Stimulated activated naive CD8-positive, alpha-beta T cell treated with anti-CD3 and anti-CD28 coated beads, Interleukin-15, Interleukin-2, amounts not matched to agents 100 ng/mL and 50 ng/mL, for 24 hours (primary cell): ENCODE data around the gene PNLIPRP2.

Experiments used
- H3K27ac Mint-ChIP-seq: one replicate; pipeline ENCODE4 v1.8.0; 2021; ENCODE audit warnings: mild to moderate bottlenecking, mixed read lengths
- H3K27me3 Mint-ChIP-seq: one replicate; pipeline ENCODE4 v1.8.0; 2021; ENCODE audit warnings: mixed read lengths
- H3K36me3 Mint-ChIP-seq: one replicate; pipeline ENCODE4 v1.8.0; 2021; ENCODE audit warnings: low read depth, mixed read lengths
- H3K4me1 Mint-ChIP-seq: one replicate; pipeline ENCODE4 v1.8.0; 2021; ENCODE audit warnings: low read depth, mixed read lengths
- H3K4me3 Mint-ChIP-seq: one replicate; pipeline ENCODE4 v1.8.0; 2021; ENCODE audit warnings: mild to moderate bottlenecking, mixed read lengths
- H3K9me3 Mint-ChIP-seq: one replicate; pipeline ENCODE4 v1.8.0; 2021; ENCODE audit warnings: mixed read lengths

PNLIPRP2 gene

GRCh38 chr10:116674901-116675423, 54.2 kb downstream of the PNLIPRP2 start:
- Mint-ChIP-seq H3K36me3 (no peaks in the 10 kb centered on the region), H3K27me3 (peaks cover 16% of the 10 kb centered on the region), H3K4me3 (no peak overlapping the region), H3K27ac (no peak overlapping the region), H3K4me1 (no peaks in the 10 kb centered on the region), H3K9me3 (no peaks in the 10 kb centered on the region)

- Mint-ChIP-seq H3K27ac (no peak overlapping the region), H3K4me1 (no peaks in the 10 kb centered on the region), H3K36me3 (no peaks in the 10 kb centered on the region), H3K9me3 (no peaks in the 10 kb centered on the region), H3K27me3 (peaks cover 8% of the 10 kb centered on the region), H3K4me3 (no peak overlapping the region)
Observed at GRCh38 chr10:116676118-116676517, 55.4 kb downstream of the PNLIPRP2 start.

- Mint-ChIP-seq H3K4me3 (no peak overlapping the region), H3K27ac (no peak overlapping the region), H3K9me3 (no peaks in the 10 kb centered on the region), H3K36me3 (no peaks in the 10 kb centered on the region), H3K27me3 (peaks cover 3% of the 10 kb centered on the region), H3K4me1 (no peaks in the 10 kb centered on the region)
Observed at GRCh38 chr10:116676633-116677032, 55.9 kb downstream of the PNLIPRP2 start.

GRCh38 chr10:116679351-116679750, 58.6 kb downstream of the PNLIPRP2 start:
- no peak overlapping the region for H3K4me3 Mint-ChIP-seq
- no peaks in the 10 kb centered on the region for H3K36me3 Mint-ChIP-seq
- H3K9me3 Mint-ChIP-seq, result no peaks in the 10 kb centered on the region
- H3K27ac Mint-ChIP-seq, result no peak overlapping the region
- H3K4me1 Mint-ChIP-seq, result peaks cover 3% of the 10 kb centered on the region
- no peaks in the 10 kb centered on the region for H3K27me3 Mint-ChIP-seq

- Mint-ChIP-seq H3K4me3 (no peak overlapping the region), H3K9me3 (no peaks in the 10 kb centered on the region), H3K27ac (no peak overlapping the region), H3K4me1 (peaks cover 3% of the 10 kb centered on the region), H3K36me3 (no peaks in the 10 kb centered on the region), H3K27me3 (peaks cover 6% of the 10 kb centered on the region)
Observed at GRCh38 chr10:116683166-116683565, 62.4 kb downstream of the PNLIPRP2 start.

GRCh38 chr10:116683821-116684220, 63.1 kb downstream of the PNLIPRP2 start:
- H3K36me3 Mint-ChIP-seq, result no peaks in the 10 kb centered on the region
- no peaks in the 10 kb centered on the region for H3K9me3 Mint-ChIP-seq

GRCh38 chr10:116684781-116685180, 64.0 kb downstream of the PNLIPRP2 start:
- Mint-ChIP-seq H3K4me1 (peaks cover 3% of the 10 kb centered on the region), H3K36me3 (no peaks in the 10 kb centered on the region), H3K4me3 (no peak overlapping the region), H3K27ac (no peak overlapping the region), H3K27me3 (peaks cover 15% of the 10 kb centered on the region), H3K9me3 (no peaks in the 10 kb centered on the region)

More at GRCh38 chr10:116683821-116684220, 63.1 kb downstream of the PNLIPRP2 start:
- Mint-ChIP-seq H3K27me3 (peaks cover 12% of the 10 kb centered on the region), H3K4me3 (no peak overlapping the region), H3K27ac (no peak overlapping the region), H3K4me1 (peaks cover 3% of the 10 kb centered on the region)

- Mint-ChIP-seq H3K4me1 (peaks cover 3% of the 10 kb centered on the region), H3K36me3 (no peaks in the 10 kb centered on the region), H3K4me3 (no peak overlapping the region), H3K27me3 (peaks cover 24% of the 10 kb centered on the region), H3K27ac (no peak overlapping the region), H3K9me3 (no peaks in the 10 kb centered on the region)
Observed at GRCh38 chr10:116685807-116686206, 65.1 kb downstream of the PNLIPRP2 start.

GRCh38 chr10:116686632-116687031, 65.9 kb downstream of the PNLIPRP2 start:
- Mint-ChIP-seq H3K4me3 (no peak overlapping the region), H3K27ac (no peak overlapping the region), H3K4me1 (peaks cover 3% of the 10 kb centered on the region), H3K36me3 (no peaks in the 10 kb centered on the region), H3K27me3 (peaks cover 29% of the 10 kb centered on the region), H3K9me3 (no peaks in the 10 kb centered on the region)

- H3K4me1 Mint-ChIP-seq, result no peaks in the 10 kb centered on the region
- H3K36me3 Mint-ChIP-seq, result no peaks in the 10 kb centered on the region
- peaks cover 35% of the 10 kb centered on the region for H3K27me3 Mint-ChIP-seq
- no peak overlapping the region for H3K27ac Mint-ChIP-seq
- no peaks in the 10 kb centered on the region for H3K9me3 Mint-ChIP-seq
- H3K4me3 Mint-ChIP-seq, result no peak overlapping the region
Observed at GRCh38 chr10:116687633-116688032, 66.9 kb downstream of the PNLIPRP2 start.

- H3K36me3 Mint-ChIP-seq, result no peaks in the 10 kb centered on the region
- peaks cover 35% of the 10 kb centered on the region for H3K27me3 Mint-ChIP-seq
- H3K4me3 Mint-ChIP-seq, result no peak overlapping the region
- H3K4me1 Mint-ChIP-seq, result no peaks in the 10 kb centered on the region
- H3K27ac Mint-ChIP-seq, result no peak overlapping the region
- no peaks in the 10 kb centered on the region for H3K9me3 Mint-ChIP-seq
Observed at GRCh38 chr10:116688241-116688711, 67.5 kb downstream of the PNLIPRP2 start.

- Mint-ChIP-seq H3K4me1 (no peaks in the 10 kb centered on the region), H3K27me3 (peaks cover 35% of the 10 kb centered on the region), H3K9me3 (no peaks in the 10 kb centered on the region), H3K4me3 (no peak overlapping the region), H3K27ac (no peak overlapping the region), H3K36me3 (no peaks in the 10 kb centered on the region)
Observed at GRCh38 chr10:116688741-116689495, 68.2 kb downstream of the PNLIPRP2 start.

GRCh38 chr10:116689744-116690143, 69.0 kb downstream of the PNLIPRP2 start:
- Mint-ChIP-seq H3K27me3 (peaks cover 35% of the 10 kb centered on the region), H3K9me3 (no peaks in the 10 kb centered on the region), H3K4me1 (no peaks in the 10 kb centered on the region)

GRCh38 chr10:116690356-116691322, 69.9 kb downstream of the PNLIPRP2 start:
- Mint-ChIP-seq H3K27ac (no peak overlapping the region), H3K27me3 (peaks cover 35% of the 10 kb centered on the region)

More at GRCh38 chr10:116689744-116690143, 69.0 kb downstream of the PNLIPRP2 start:
- Mint-ChIP-seq H3K36me3 (no peaks in the 10 kb centered on the region), H3K4me3 (no peak overlapping the region), H3K27ac (no peak overlapping the region)

GRCh38 chr10:116691635-116692034, 70.9 kb downstream of the PNLIPRP2 start:
- Mint-ChIP-seq H3K27ac (no peak overlapping the region), H3K4me1 (no peaks in the 10 kb centered on the region), H3K4me3 (no peak overlapping the region), H3K36me3 (no peaks in the 10 kb centered on the region), H3K27me3 (peaks cover 42% of the 10 kb centered on the region), H3K9me3 (no peaks in the 10 kb centered on the region)

More at GRCh38 chr10:116690356-116691322, 69.9 kb downstream of the PNLIPRP2 start:
- no peak overlapping the region for H3K4me3 Mint-ChIP-seq
- no peaks in the 10 kb centered on the region for H3K36me3 Mint-ChIP-seq
- H3K4me1 Mint-ChIP-seq, result no peaks in the 10 kb centered on the region
- no peaks in the 10 kb centered on the region for H3K9me3 Mint-ChIP-seq
